ENCODE results near the gene SLC22A17.
A peak's percentile ranks its signal among the peaks of the same experiment; 100 is the strongest.

DNA sequence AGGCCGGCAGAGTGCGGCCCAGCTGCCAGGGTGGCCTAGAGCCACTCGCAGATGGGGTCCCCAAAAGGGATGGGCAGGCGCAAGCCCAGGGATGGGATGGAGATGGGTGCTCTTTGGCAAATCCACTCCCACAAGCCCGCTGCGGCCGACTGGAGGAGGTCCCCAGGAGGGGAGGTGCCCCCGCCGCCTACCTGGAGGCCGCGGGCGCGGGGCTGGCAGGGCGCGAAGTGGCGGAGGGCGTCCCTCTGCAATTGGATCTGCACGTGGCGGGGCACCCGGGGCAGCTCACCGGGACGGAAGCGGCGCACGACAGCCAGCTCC lies 50.8 kb downstream of the SLC22A17 start:
- TF ChIP-seq, protein P1, sequence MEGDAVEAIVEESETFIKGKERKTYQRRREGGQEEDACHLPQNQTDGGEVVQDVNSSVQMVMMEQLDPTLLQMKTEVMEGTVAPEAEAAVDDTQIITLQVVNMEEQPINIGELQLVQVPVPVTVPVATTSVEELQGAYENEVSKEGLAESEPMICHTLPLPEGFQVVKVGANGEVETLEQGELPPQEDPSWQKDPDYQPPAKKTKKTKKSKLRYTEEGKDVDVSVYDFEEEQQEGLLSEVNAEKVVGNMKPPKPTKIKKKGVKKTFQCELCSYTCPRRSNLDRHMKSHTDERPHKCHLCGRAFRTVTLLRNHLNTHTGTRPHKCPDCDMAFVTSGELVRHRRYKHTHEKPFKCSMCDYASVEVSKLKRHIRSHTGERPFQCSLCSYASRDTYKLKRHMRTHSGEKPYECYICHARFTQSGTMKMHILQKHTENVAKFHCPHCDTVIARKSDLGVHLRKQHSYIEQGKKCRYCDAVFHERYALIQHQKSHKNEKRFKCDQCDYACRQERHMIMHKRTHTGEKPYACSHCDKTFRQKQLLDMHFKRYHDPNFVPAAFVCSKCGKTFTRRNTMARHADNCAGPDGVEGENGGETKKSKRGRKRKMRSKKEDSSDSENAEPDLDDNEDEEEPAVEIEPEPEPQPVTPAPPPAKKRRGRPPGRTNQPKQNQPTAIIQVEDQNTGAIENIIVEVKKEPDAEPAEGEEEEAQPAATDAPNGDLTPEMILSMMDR (IDR thresholded peaks at IDR 0.05), result no peak
- TF ChIP-seq POLR2A (IDR thresholded peaks at IDR 0.05), result peak; percentile 92 to 95
- TF ChIP-seq EP300 (IDR thresholded peaks at IDR 0.05), result peak; percentile 55 to 83

Data from tibial nerve (tissue), 4 donors.